PC-3 (cell line): ENCODE measurements around the gene RNF17. TPM values are rescaled to one million over a fixed set of nuclear protein-coding genes. Genes with fewer than 3 reads are reported as not detected.

Experiments used
- ATAC-seq: fragments of 200-7000 bp; cut with Tn5 transposase; 2 replicates; pipeline ENCODE4 v1.9.1; 2020; ENCODE audit warnings: mild to moderate bottlenecking, moderate library complexity
- BruUV-seq: library from RNA; stranded (reverse); fragments of 400-500 nt; replicated peaks from 2 replicates; lab custom pipeline; 2021; lab: Mats Ljungman, UMichigan
- CTCF ChIA-PET: fragments of 300-600 bp; sonication (Branson Sonifier 250); formaldehyde crosslinking; loops from one replicate; lab custom pipeline; 2022; ENCODE audit warnings: antibody characterized with exemption; lab: Charles Lee
- POLR2A ChIA-PET: fragments of 300-600 bp; sonication (Branson Sonifier 250); formaldehyde crosslinking; loops from one replicate; lab custom pipeline; 2022; ENCODE audit warnings: antibody characterized with exemption; ENCODE audit not compliant: unreplicated experiment; lab: Charles Lee
- DNase-seq: peaks from one replicate; pipeline ENCODE4 v3.0.0-alpha.2; 2015
- H2AFZ ChIP-seq: fragments of 300-600 bp; sonication (generic); 2 replicates; pipeline ENCODE4 v1.6.0; 2016; ENCODE audit warnings: antibody characterized with exemption, low read length
- H3F3A ChIP-seq: fragments of 300-600 bp; sonication (generic); one replicate; pipeline ENCODE4 v1.6.0; 2017; ENCODE audit warnings: antibody characterized with exemption, low read length, control low read depth, mild to moderate bottlenecking; ENCODE audit not compliant: unreplicated experiment
- H3K27ac ChIP-seq: fragments of 300-600 bp; sonication (generic); 2 replicates; pipeline ENCODE4 v1.5.1; 2016; ENCODE audit warnings: mild to moderate bottlenecking, low read length
- H3K27me3 ChIP-seq: fragments of 300-600 bp; sonication (generic); 2 replicates; pipeline ENCODE4 v1.6.1; 2016; ENCODE audit warnings: low read length, mixed read lengths
- H3K36me3 ChIP-seq: fragments of 300-600 bp; sonication (generic); 2 replicates; pipeline ENCODE4 v1.6.1; 2016; ENCODE audit warnings: low read depth, mixed run types, low read length, mixed read lengths
- H3K4me1 ChIP-seq: fragments of 300-600 bp; sonication (generic); 2 replicates; pipeline ENCODE4 v1.5.1; 2016; ENCODE audit warnings: low read length; ENCODE audit not compliant: insufficient read depth
- H3K4me2 ChIP-seq: fragments of 300-600 bp; sonication (generic); 2 replicates; pipeline ENCODE4 v1.6.0; 2016; ENCODE audit warnings: low read length
- H3K4me3 ChIP-seq: fragments of 300-600 bp; sonication (generic); 2 replicates; pipeline ENCODE4 v1.5.1; 2016; ENCODE audit warnings: mild to moderate bottlenecking, low read length, mixed read lengths
- H3K79me2 ChIP-seq: fragments of 300-600 bp; sonication (generic); 2 replicates; pipeline ENCODE4 v1.6.1; 2017; ENCODE audit warnings: low read length, mixed read lengths
- H3K9ac ChIP-seq: fragments of 300-600 bp; sonication (generic); 2 replicates; pipeline ENCODE4 v1.6.0; 2016; ENCODE audit warnings: mild to moderate bottlenecking, low read length
- H3K9me2 ChIP-seq: fragments of 300-600 bp; sonication (generic); replicated peaks from 2 replicates; pipeline ENCODE4 v1.6.1; 2016; ENCODE audit warnings: mixed run types, low read length, mixed read lengths
- H3K9me3 ChIP-seq: fragments of 300-600 bp; sonication (generic); 2 replicates; pipeline ENCODE4 v1.6.1; 2016; ENCODE audit warnings: low read length, mixed read lengths
- H4K20me1 ChIP-seq: fragments of 300-600 bp; sonication (generic); 2 replicates; pipeline ENCODE4 v1.6.1; 2016; ENCODE audit warnings: low read length, mixed read lengths
- EZH2 ChIP-seq: fragments of 300-600 bp; sonication (generic); IDR thresholded peaks from one replicate; pipeline ENCODE4 v1.6.1; 2017; ENCODE audit warnings: antibody characterized with exemption, mild to moderate bottlenecking, low read length; ENCODE audit not compliant: unreplicated experiment
- EZH2phosphoT487 ChIP-seq: fragments of 300-600 bp; sonication (generic); IDR thresholded peaks from 2 replicates; pipeline ENCODE4 v1.6.1; 2018; ENCODE audit warnings: mild to moderate bottlenecking, antibody characterized with exemption, low read length, borderline replicate concordance
- intact Hi-C: fragments of 100-400 bp; cut with micrococcal nuclease; formaldehyde crosslinking; loops from 2 replicates; pipeline ENCODE4 v1.9.0; 2023
- total RNA-seq: library from RNA; depleted of rRNA; stranded (reverse); fragments of >200 nt; gene quantifications from 2 replicates; pipeline ENCODE4 v1.2.3, GENCODE V29; 2014
- TF ChIP-seq, protein P1 (sequence below): fragments of 300-600 bp; sonication (generic); conservative IDR thresholded peaks from 2 replicates; pipeline ENCODE4 v1.5.1; 2017; ENCODE audit warnings: antibody characterized with exemption, low read depth, mild to moderate bottlenecking, low read length

Gene RNF17
- total RNA-seq, 1 experiment from 2014 or later: not detected

- ATAC-seq: no peak
- Histone ChIP-seq H3K79me2 (no peaks in the 10 kb centered on the region), H3K9me2 (no peaks in the 10 kb centered on the region), H3K4me2 (no peak overlapping the region), H3K27me3 (peaks cover 38% of the 10 kb centered on the region), H3K4me3 (no peak overlapping the region), H2AFZ (no peak overlapping the region), H3K36me3 (no peaks in the 10 kb centered on the region), H3K4me1 (peaks cover 16% of the 10 kb centered on the region), H3K27ac (no peak overlapping the region), H3K9ac (no peak overlapping the region), H3K9me3 (no peaks in the 10 kb centered on the region), H4K20me1 (no peaks in the 10 kb centered on the region), H3F3A (no peaks in the 10 kb centered on the region)
- TF ChIP-seq, protein P1, sequence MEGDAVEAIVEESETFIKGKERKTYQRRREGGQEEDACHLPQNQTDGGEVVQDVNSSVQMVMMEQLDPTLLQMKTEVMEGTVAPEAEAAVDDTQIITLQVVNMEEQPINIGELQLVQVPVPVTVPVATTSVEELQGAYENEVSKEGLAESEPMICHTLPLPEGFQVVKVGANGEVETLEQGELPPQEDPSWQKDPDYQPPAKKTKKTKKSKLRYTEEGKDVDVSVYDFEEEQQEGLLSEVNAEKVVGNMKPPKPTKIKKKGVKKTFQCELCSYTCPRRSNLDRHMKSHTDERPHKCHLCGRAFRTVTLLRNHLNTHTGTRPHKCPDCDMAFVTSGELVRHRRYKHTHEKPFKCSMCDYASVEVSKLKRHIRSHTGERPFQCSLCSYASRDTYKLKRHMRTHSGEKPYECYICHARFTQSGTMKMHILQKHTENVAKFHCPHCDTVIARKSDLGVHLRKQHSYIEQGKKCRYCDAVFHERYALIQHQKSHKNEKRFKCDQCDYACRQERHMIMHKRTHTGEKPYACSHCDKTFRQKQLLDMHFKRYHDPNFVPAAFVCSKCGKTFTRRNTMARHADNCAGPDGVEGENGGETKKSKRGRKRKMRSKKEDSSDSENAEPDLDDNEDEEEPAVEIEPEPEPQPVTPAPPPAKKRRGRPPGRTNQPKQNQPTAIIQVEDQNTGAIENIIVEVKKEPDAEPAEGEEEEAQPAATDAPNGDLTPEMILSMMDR: no peak
- no peak for TF ChIP-seq EZH2phosphoT487
- TF ChIP-seq EZH2: no peak
- POLR2A ChIA-PET: no interaction called here
- no peak for DNase-seq
- BruUV-seq: no TSS peak
- CTCF ChIA-PET: no interaction called here
- intact Hi-C loops: loop anchor here (2.0 kb wide), 1 partner anchor 105 kb away; no protein-coding TSS in a partner anchor
Observed at GRCh38 chr13:24863748-24864540, 100.0 kb downstream of the RNF17 start.

DNA sequence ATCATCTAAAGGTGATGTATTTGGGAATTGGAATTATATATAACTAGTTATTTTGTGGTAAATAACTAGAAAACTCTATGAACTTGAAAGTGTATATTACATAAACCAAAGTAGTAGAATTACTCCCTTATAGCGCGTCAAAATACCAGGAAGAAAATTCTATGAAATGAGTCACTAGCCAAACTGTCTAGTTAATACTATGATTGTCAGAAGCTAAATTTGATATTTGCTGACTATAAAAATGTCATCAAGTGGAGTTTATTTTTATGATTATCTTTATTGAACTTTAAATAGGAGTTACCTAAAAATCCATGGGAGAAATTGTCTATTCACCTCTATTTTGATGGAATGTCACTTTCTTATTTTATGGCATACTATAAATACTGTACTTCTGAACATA lies 100.6 kb downstream of the RNF17 start:
- no TSS peak for BruUV-seq
- peaks cover 44% of the 10 kb centered on the region for H3K27me3 ChIP-seq

More for the DNA sequence above, 100.6 kb downstream of the RNF17 start:
- Histone ChIP-seq H3K79me2 (no peaks in the 10 kb centered on the region), H3K27ac (no peak overlapping the region), H3F3A (no peaks in the 10 kb centered on the region), H3K36me3 (no peaks in the 10 kb centered on the region), H3K9me3 (no peaks in the 10 kb centered on the region), H2AFZ (no peak overlapping the region), H3K4me1 (peaks cover 16% of the 10 kb centered on the region), H4K20me1 (no peaks in the 10 kb centered on the region), H3K9ac (no peak overlapping the region), H3K9me2 (no peaks in the 10 kb centered on the region), H3K4me2 (peak overlapping the region; percentile 23; the same call in 1 of the 2 replicates), H3K4me3 (no peak overlapping the region)
- ATAC-seq (peak; percentile 72), DNase-seq (peak; percentile 55)
- intact Hi-C loops: loop anchor here (2.0 kb wide), 1 partner anchor 104 kb away; no protein-coding TSS in a partner anchor
- ChIA-PET CTCF (no interaction called here), POLR2A (no interaction called here)
- TF ChIP-seq, protein P1: no peak
- TF ChIP-seq EZH2phosphoT487: no peak
- TF ChIP-seq EZH2: no peak
